ENCODE data around the gene PDE4A. TPM values are rescaled to one million over a fixed set of nuclear protein-coding genes. Genes with fewer than 3 reads are reported as not detected.

PDE4A gene
- total and polyA plus RNA-seq, 2 of the 13 experiments (the other 11 are each of a cell fraction or from before 2014, with no cell fraction given), result 1.1 to 4.1 TPM

DNA sequence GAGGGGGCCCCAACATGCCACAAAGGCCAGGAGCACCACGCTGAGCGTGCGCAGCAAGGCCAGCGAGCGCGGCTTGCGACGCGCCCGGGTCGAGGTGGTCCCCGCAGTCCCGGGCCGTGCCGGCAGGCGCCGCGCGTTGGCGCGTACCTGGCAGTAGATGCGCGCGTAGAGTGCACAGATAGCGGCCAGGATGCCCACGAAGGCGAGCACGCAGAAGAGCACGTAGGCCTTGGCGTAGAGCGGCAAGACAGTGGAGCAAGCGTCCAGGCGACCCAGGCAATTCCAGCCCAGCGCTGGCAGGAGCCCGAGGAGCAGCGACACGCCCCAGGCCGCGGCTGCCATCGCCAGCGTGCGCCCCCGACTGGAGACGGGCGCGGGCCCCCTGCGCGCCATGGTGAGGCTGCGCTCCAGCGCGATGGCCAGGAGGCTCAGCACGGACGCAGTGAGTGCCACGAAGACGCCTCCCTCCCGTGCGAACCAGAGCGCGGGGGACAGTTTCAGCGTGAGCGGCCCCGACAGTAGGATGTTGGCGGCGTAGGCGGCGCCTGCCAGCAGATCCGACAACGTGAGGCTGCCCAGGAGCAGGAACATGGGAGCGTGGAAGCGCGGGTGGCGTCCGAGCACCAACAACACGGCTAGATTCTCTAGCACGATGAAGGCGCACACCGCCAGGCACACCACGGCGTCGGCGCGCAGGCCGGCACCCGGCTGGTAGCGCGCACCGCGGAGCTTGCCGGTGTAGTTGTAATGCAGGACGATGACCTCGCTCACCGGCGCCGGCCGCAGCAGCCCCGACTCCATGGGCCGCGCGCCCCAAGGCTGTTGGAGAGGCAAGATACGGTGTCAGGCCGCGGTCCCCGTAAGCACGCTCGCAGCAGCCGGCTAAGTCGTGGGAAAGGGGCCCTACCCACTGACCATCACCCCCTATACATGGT, 94.1 kb downstream of the PDE4A start (continued):
- TF ChIP-seq ZNF280D (CRISPR knock-in tag; IDR thresholded peaks at IDR 0.05) (no peak), ZNF850 (CRISPR knock-in tag; conservative IDR thresholded peaks at IDR 0.05) (no peak), AHDC1 (CRISPR knock-in tag; IDR thresholded peaks at IDR 0.05; ENCODE audit: borderline replicate concordance) (no peak), FOXJ3 (CRISPR knock-in tag; IDR thresholded peaks at IDR 0.05; ENCODE audit: borderline replicate concordance) (no peak), ZNF510 (CRISPR knock-in tag; IDR thresholded peaks at IDR 0.05; ENCODE audit: low read depth) (no peak), IKZF4 (CRISPR knock-in tag; IDR thresholded peaks at IDR 0.05; ENCODE audit: borderline replicate concordance, low read depth, not compliant biosample characterization) (peak; percentile 41), AGO2 (optimal IDR thresholded peaks at IDR 0.05; ENCODE audit: low read depth, low read length) (no peak), ZNF709 (CRISPR knock-in tag; IDR thresholded peaks at IDR 0.05) (no peak), TCF12 (IDR thresholded peaks at IDR 0.05) (no peak), TCF12 (CRISPR knock-in tag; IDR thresholded peaks at IDR 0.05) (no peak), ZNF776 (CRISPR knock-in tag; IDR thresholded peaks at IDR 0.05) (0 out of 2 replicates have a peak, but pooled peaks have one; percentile 29), MTA1 (CRISPR knock-in tag; IDR thresholded peaks at IDR 0.05; ENCODE audit: borderline replicate concordance) (0 out of 2 replicates have a peak, but pooled peaks have one; percentile 23)
- TF ChIP-seq, protein P1, sequence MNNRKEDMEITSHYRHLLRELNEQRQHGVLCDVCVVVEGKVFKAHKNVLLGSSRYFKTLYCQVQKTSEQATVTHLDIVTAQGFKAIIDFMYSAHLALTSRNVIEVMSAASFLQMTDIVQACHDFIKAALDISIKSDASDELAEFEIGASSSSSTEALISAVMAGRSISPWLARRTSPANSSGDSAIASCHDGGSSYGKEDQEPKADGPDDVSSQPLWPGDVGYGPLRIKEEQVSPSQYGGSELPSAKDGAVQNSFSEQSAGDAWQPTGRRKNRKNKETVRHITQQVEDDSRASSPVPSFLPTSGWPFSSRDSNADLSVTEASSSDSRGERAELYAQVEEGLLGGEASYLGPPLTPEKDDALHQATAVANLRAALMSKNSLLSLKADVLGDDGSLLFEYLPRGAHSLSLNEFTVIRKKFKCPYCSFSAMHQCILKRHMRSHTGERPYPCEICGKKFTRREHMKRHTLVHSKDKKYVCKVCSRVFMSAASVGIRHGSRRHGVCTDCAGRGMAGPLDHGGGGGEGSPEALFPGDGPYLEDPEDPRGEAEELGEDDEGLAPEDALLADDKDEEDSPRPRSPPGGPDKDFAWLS (CRISPR knock-in tag; IDR thresholded peaks at IDR 0.05; ENCODE audit: borderline replicate concordance), result no peak
- TF ChIP-seq, protein P2, sequence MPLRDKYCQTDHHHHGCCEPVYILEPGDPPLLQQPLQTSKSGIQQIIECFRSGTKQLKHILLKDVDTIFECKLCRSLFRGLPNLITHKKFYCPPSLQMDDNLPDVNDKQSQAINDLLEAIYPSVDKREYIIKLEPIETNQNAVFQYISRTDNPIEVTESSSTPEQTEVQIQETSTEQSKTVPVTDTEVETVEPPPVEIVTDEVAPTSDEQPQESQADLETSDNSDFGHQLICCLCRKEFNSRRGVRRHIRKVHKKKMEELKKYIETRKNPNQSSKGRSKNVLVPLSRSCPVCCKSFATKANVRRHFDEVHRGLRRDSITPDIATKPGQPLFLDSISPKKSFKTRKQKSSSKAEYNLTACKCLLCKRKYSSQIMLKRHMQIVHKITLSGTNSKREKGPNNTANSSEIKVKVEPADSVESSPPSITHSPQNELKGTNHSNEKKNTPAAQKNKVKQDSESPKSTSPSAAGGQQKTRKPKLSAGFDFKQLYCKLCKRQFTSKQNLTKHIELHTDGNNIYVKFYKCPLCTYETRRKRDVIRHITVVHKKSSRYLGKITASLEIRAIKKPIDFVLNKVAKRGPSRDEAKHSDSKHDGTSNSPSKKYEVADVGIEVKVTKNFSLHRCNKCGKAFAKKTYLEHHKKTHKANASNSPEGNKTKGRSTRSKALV (CRISPR knock-in tag; IDR thresholded peaks at IDR 0.05), result peak; percentile 98
